KMS-11 (cell line): ENCODE results near the gene COX18.

Source experiments
- H2AFZ ChIP-seq: fragments of 200-600 bp; sonication (generic); 2 replicates; pipeline ENCODE4 v1.6.1; 2016; ENCODE audit warnings: antibody characterized with exemption, mixed run types, low read depth
- H3K27ac ChIP-seq: fragments of 200-600 bp; sonication (generic); 2 replicates; pipeline ENCODE4 v1.6.1; 2016; ENCODE audit warnings: mild to moderate bottlenecking, mixed run types
- H3K27me3 ChIP-seq: fragments of 200-600 bp; sonication (generic); 2 replicates; pipeline ENCODE4 v1.6.1; 2017; ENCODE audit warnings: mild to moderate bottlenecking, low read depth, mixed run types, moderate library complexity; ENCODE audit not compliant: insufficient read depth
- H3K36me3 ChIP-seq: fragments of 200-600 bp; sonication (generic); 2 replicates; pipeline ENCODE4 v1.6.1; 2017; ENCODE audit warnings: mild to moderate bottlenecking, mixed run types; ENCODE audit not compliant: insufficient read depth
- H3K4me1 ChIP-seq: fragments of 200-600 bp; sonication (generic); 2 replicates; pipeline ENCODE4 v1.6.1; 2016; ENCODE audit warnings: mild to moderate bottlenecking, low read depth, mixed run types; ENCODE audit not compliant: poor library complexity, severe bottlenecking
- H3K4me2 ChIP-seq: fragments of 200-600 bp; sonication (generic); 2 replicates; pipeline ENCODE4 v1.7.0; 2016; ENCODE audit warnings: mild to moderate bottlenecking, mixed run types
- H3K4me3 ChIP-seq: fragments of 200-600 bp; sonication (generic); IDR thresholded peaks from 2 replicates; pipeline ENCODE4 v1.6.1; 2017; ENCODE audit warnings: low read depth, low read length, mixed read lengths; ENCODE audit not compliant: insufficient read depth
- H3K79me2 ChIP-seq: fragments of 200-600 bp; sonication (generic); 2 replicates; pipeline ENCODE4 v1.6.1; 2016; ENCODE audit warnings: low read depth, mixed run types; ENCODE audit not compliant: insufficient read depth
- H3K9ac ChIP-seq: fragments of 200-600 bp; sonication (generic); 2 replicates; pipeline ENCODE4 v1.6.1; 2016; ENCODE audit warnings: mild to moderate bottlenecking, mixed run types
- H4K20me1 ChIP-seq: fragments of 200-600 bp; sonication (generic); 2 replicates; pipeline ENCODE4 v1.6.1; 2016; ENCODE audit warnings: mild to moderate bottlenecking, mixed run types; ENCODE audit not compliant: insufficient read depth
- CTCF ChIP-seq: fragments of 200-600 bp; sonication (generic); conservative IDR thresholded peaks from 2 replicates; pipeline ENCODE4 v1.6.1; 2017; ENCODE audit warnings: low read depth, mild to moderate bottlenecking, antibody characterized with exemption, low read length, moderate library complexity, mixed read lengths

The COX18 gene

GRCh38 chr4:73037057-73037456 is 32.5 kb downstream of the COX18 start:
- H3K27me3 ChIP-seq, result no peaks in the 10 kb centered on the region
- no peak overlapping the region for H3K9ac ChIP-seq
- no peak for TF ChIP-seq CTCF
- H2AFZ ChIP-seq, result no peak overlapping the region
- no peaks in the 10 kb centered on the region for H3K4me1 ChIP-seq
- H3K4me3 ChIP-seq, result no peak overlapping the region
- H4K20me1 ChIP-seq, result no peaks in the 10 kb centered on the region
- H3K4me2 ChIP-seq, result no peak overlapping the region
- no peaks in the 10 kb centered on the region for H3K79me2 ChIP-seq
- no peaks in the 10 kb centered on the region for H3K36me3 ChIP-seq
- H3K27ac ChIP-seq, result no peak overlapping the region

- no peaks in the 10 kb centered on the region for H3K4me1 ChIP-seq
- H4K20me1 ChIP-seq, result no peaks in the 10 kb centered on the region
- TF ChIP-seq CTCF, result no peak
- H3K4me3 ChIP-seq, result no peak overlapping the region
- H3K4me2 ChIP-seq, result no peak overlapping the region
- H3K27ac ChIP-seq, result no peak overlapping the region
- H3K9ac ChIP-seq, result no peak overlapping the region
- H2AFZ ChIP-seq, result no peak overlapping the region
- H3K27me3 ChIP-seq, result no peaks in the 10 kb centered on the region
- no peaks in the 10 kb centered on the region for H3K36me3 ChIP-seq
- H3K79me2 ChIP-seq, result no peaks in the 10 kb centered on the region
Observed at GRCh38 chr4:73036123-73036522, 33.4 kb downstream of the COX18 start.

GRCh38 chr4:73034896-73035295 is 34.6 kb downstream of the COX18 start:
- Histone ChIP-seq H3K27ac (no peak overlapping the region), H2AFZ (no peak overlapping the region), H4K20me1 (no peaks in the 10 kb centered on the region), H3K27me3 (no peaks in the 10 kb centered on the region), H3K36me3 (no peaks in the 10 kb centered on the region), H3K9ac (no peak overlapping the region), H3K79me2 (no peaks in the 10 kb centered on the region), H3K4me3 (no peak overlapping the region), H3K4me2 (no peak overlapping the region), H3K4me1 (no peaks in the 10 kb centered on the region)
- no peak for TF ChIP-seq CTCF

- Histone ChIP-seq H3K4me3 (no peak overlapping the region), H3K36me3 (no peaks in the 10 kb centered on the region), H3K4me1 (no peaks in the 10 kb centered on the region), H3K79me2 (no peaks in the 10 kb centered on the region), H3K27ac (no peak overlapping the region), H2AFZ (no peak overlapping the region), H3K4me2 (no peak overlapping the region), H4K20me1 (no peaks in the 10 kb centered on the region), H3K9ac (no peak overlapping the region), H3K27me3 (no peaks in the 10 kb centered on the region)
- no peak for TF ChIP-seq CTCF
Observed at GRCh38 chr4:73028621-73029020, 40.9 kb downstream of the COX18 start.
